ENCODE results near the gene MAP4K4.
"Not testable (repeated sequence)": the region's sequence is repeated elsewhere in the genome, so short reads cannot be mapped to it uniquely, and the experiment has no call there.

Gene MAP4K4

GRCh38 chr2:101770726-101771125 lies 73.2 kb downstream of the MAP4K4 start:
- no peaks in the 10 kb centered on the region for H3K36me3 ChIP-seq (replicated peaks)
- in situ Hi-C loops (cut with HindIII; ENCODE audit: low pct_ligation_motif_present, low sequenced_read_pairs): no loop called here
- TF ChIP-seq CTCF (IDR thresholded peaks at IDR 0.05; ENCODE audit: low read depth, low read length, missing control alignments): peak; percentile 52
- no peaks in the 10 kb centered on the region for H3K27me3 ChIP-seq (replicated peaks)
- no peak overlapping the region for H3K27ac ChIP-seq
- peak; percentile 39 for DNase-seq
- H3K4me3 ChIP-seq (ENCODE audit: low read depth, low read length): no peak overlapping the region

GRCh38 chr2:101771227-101771902 lies 73.9 kb downstream of the MAP4K4 start:
- Histone ChIP-seq H3K4me3 (ENCODE audit: low read depth, low read length) (no peak overlapping the region), H3K27me3 (replicated peaks) (no peaks in the 10 kb centered on the region), H3K27ac (no peak overlapping the region), H3K36me3 (replicated peaks) (no peaks in the 10 kb centered on the region)
- TF ChIP-seq CTCF (IDR thresholded peaks at IDR 0.05; ENCODE audit: low read depth, low read length, missing control alignments): no peak
- in situ Hi-C loops (cut with HindIII; ENCODE audit: low pct_ligation_motif_present, low sequenced_read_pairs): no loop called here
- DNase-seq: no peak

- Histone ChIP-seq H3K27ac (no peak overlapping the region), H3K27me3 (replicated peaks) (no peaks in the 10 kb centered on the region), H3K4me3 (ENCODE audit: low read depth, low read length) (no peak overlapping the region), H3K36me3 (replicated peaks) (no peaks in the 10 kb centered on the region)
- no peak for TF ChIP-seq CTCF (IDR thresholded peaks at IDR 0.05; ENCODE audit: low read depth, low read length, missing control alignments)
- no peak for DNase-seq
- in situ Hi-C loops (cut with HindIII; ENCODE audit: low pct_ligation_motif_present, low sequenced_read_pairs): no loop called here
Measured at GRCh38 chr2:101771910-101772321, 74.4 kb downstream of the MAP4K4 start.

- Histone ChIP-seq H3K27ac (no peak overlapping the region), H3K4me3 (ENCODE audit: low read depth, low read length) (no peak overlapping the region), H3K27me3 (replicated peaks) (no peaks in the 10 kb centered on the region), H3K36me3 (replicated peaks) (no peaks in the 10 kb centered on the region)
- DNase-seq: no peak
- no peak for TF ChIP-seq CTCF (IDR thresholded peaks at IDR 0.05; ENCODE audit: low read depth, low read length, missing control alignments)
- in situ Hi-C loops (cut with HindIII; ENCODE audit: low pct_ligation_motif_present, low sequenced_read_pairs): no loop called here
Measured at GRCh38 chr2:101773137-101773536, 75.6 kb downstream of the MAP4K4 start.

- H3K27ac ChIP-seq; H3K27me3 ChIP-seq (replicated peaks); H3K36me3 ChIP-seq (replicated peaks); in situ Hi-C loops (cut with HindIII; ENCODE audit: low pct_ligation_motif_present, low sequenced_read_pairs); DNase-seq; H3K4me3 ChIP-seq (ENCODE audit: low read depth, low read length): not testable (repeated sequence)
Measured at GRCh38 chr2:101773961-101774360, 76.5 kb downstream of the MAP4K4 start.

GRCh38 chr2:101775092-101775491 lies 77.6 kb downstream of the MAP4K4 start:
- Histone ChIP-seq H3K27ac (no peak overlapping the region), H3K4me3 (ENCODE audit: low read depth, low read length) (no peak overlapping the region), H3K27me3 (replicated peaks) (no peaks in the 10 kb centered on the region), H3K36me3 (replicated peaks) (no peaks in the 10 kb centered on the region)
- TF ChIP-seq CTCF (IDR thresholded peaks at IDR 0.05; ENCODE audit: low read depth, low read length, missing control alignments): no peak
- no peak for DNase-seq
- in situ Hi-C loops (cut with HindIII; ENCODE audit: low pct_ligation_motif_present, low sequenced_read_pairs): no loop called here

Data from brain microvascular endothelial cell (primary cell).